ENCODE results near the gene IQGAP1. TPM values are rescaled to one million over a fixed set of nuclear protein-coding genes. Genes with fewer than 3 reads are reported as not detected.

IQGAP1 gene
- total RNA-seq, 1 experiment from 2014 or later, result 72.4 TPM

- H3K23ac ChIP-seq (ENCODE audit: insufficient read length, low read depth, low read length), result no peak overlapping the region
- H2BK5ac ChIP-seq (ENCODE audit: insufficient read length, low read length), result no peak overlapping the region
- H3K27ac ChIP-seq (ENCODE audit: insufficient read length, low read depth, low read length), result no peak overlapping the region
- TF ChIP-seq CTCF (conservative IDR thresholded peaks at IDR 0.05), result no peak
- no peak overlapping the region for H2BK120ac ChIP-seq (ENCODE audit: low read depth, low read length, poor library complexity, severe bottlenecking)
- H3K27ac Mint-ChIP-seq, result no peak overlapping the region
- no peaks in the 10 kb centered on the region for H4K20me1 ChIP-seq (ENCODE audit: control insufficient read depth, insufficient read depth, insufficient read length)
- H3K14ac ChIP-seq (ENCODE audit: insufficient read depth, low read length), result no peak overlapping the region
- no peaks in the 10 kb centered on the region for H3K79me1 ChIP-seq (ENCODE audit: insufficient read depth, low read depth, low read length, poor library complexity, severe bottlenecking)
- H3K18ac ChIP-seq (ENCODE audit: insufficient read length, low read depth, low read length), result no peak overlapping the region
- H3K4me2 ChIP-seq (ENCODE audit: insufficient read depth, insufficient read length, low read length), result no peak overlapping the region
- no peak overlapping the region for H3K4ac ChIP-seq (ENCODE audit: low read depth, low read length)
- no peaks in the 10 kb centered on the region for H3K4me1 Mint-ChIP-seq
- H4K8ac ChIP-seq (replicated peaks; ENCODE audit: insufficient read length, low read depth, low read length), result no peak overlapping the region
- no peaks in the 10 kb centered on the region for H3K27me3 ChIP-seq (ENCODE audit: insufficient read depth, low read length)
- H3K9me3 ChIP-seq (ENCODE audit: control insufficient read depth, low read depth, low read length), result no peaks in the 10 kb centered on the region
- H2BK15ac ChIP-seq (ENCODE audit: low read depth, low read length), result no peak overlapping the region
- H3K79me2 ChIP-seq (ENCODE audit: insufficient read depth, low read length), result no peaks in the 10 kb centered on the region
- H4K5ac ChIP-seq (ENCODE audit: insufficient read length, low read depth, low read length), result no peak overlapping the region
- no peaks in the 10 kb centered on the region for H3K9me3 Mint-ChIP-seq
- no peak overlapping the region for H2BK20ac ChIP-seq (ENCODE audit: low read depth, low read length, poor library complexity, severe bottlenecking)
- H3K23me2 ChIP-seq (ENCODE audit: insufficient read length, low read depth, low read length, poor library complexity, severe bottlenecking), result no peaks in the 10 kb centered on the region
- H3K36me3 Mint-ChIP-seq (ENCODE audit: insufficient read depth in 1 of 3, low read depth in 3 of 3), result peaks cover 12 to 62% (median 50%) of the 10 kb centered on the region in 3 experiments; a peak in 6 of 7 replicates
- H3K27me3 Mint-ChIP-seq (ENCODE audit: low read depth), result no peaks in the 10 kb centered on the region
- H3K56ac ChIP-seq (ENCODE audit: insufficient read length, low read depth, low read length), result no peak overlapping the region
- no peak overlapping the region for H2AK5ac ChIP-seq (ENCODE audit: insufficient read length, low read length)
- H3K4me1 ChIP-seq (ENCODE audit: insufficient read depth, low read length), result no peaks in the 10 kb centered on the region
- H3K9ac ChIP-seq (ENCODE audit: extremely low read depth, insufficient read length, low read length), result no peak overlapping the region
- no peak overlapping the region for H2BK12ac ChIP-seq (ENCODE audit: insufficient read length, low read depth, low read length)
- no peak overlapping the region for H2AFZ ChIP-seq (ENCODE audit: low read length)
- no peak overlapping the region for H4K91ac ChIP-seq (ENCODE audit: insufficient read length, low read depth, low read length)
- DNase-seq, result no peak
- H3K4me3 Mint-ChIP-seq, result no peak overlapping the region
- WGBS (ENCODE audit: extremely low coverage, insufficient read length, low lambda C conversion rate), result no CpG with 5 or more reads among the region's 8 CpGs
- no peak overlapping the region for H3T11ph ChIP-seq (ENCODE audit: low read length)
These were observed 90.9 kb downstream of the IQGAP1 start for GRCh38 chr15:90478846-90479481.

All from H9 (cell line).